ENCODE results near the gene PRRT1B.

DNA sequence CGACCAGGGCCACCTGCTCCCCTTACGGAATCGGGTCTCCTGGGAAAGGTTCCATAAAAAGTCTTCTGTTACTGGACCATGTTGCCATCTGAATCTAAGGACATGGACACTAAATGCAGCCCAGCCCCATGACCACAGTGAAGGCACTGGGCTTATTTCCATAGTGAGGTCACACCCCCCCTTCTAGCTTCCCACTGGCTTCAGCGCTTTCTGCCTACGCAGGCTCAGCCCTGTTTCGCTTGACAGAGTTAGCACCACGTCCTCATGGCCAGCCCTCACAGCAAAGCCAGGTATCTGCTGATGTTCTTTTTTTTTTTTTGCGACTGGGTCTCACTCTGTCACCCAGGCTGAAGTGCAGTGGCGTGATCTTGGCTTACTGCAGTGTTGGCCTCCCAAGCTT lies 28.4 kb upstream of the PRRT1B start:
- TF ChIP-seq, protein P1, sequence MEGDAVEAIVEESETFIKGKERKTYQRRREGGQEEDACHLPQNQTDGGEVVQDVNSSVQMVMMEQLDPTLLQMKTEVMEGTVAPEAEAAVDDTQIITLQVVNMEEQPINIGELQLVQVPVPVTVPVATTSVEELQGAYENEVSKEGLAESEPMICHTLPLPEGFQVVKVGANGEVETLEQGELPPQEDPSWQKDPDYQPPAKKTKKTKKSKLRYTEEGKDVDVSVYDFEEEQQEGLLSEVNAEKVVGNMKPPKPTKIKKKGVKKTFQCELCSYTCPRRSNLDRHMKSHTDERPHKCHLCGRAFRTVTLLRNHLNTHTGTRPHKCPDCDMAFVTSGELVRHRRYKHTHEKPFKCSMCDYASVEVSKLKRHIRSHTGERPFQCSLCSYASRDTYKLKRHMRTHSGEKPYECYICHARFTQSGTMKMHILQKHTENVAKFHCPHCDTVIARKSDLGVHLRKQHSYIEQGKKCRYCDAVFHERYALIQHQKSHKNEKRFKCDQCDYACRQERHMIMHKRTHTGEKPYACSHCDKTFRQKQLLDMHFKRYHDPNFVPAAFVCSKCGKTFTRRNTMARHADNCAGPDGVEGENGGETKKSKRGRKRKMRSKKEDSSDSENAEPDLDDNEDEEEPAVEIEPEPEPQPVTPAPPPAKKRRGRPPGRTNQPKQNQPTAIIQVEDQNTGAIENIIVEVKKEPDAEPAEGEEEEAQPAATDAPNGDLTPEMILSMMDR (IDR thresholded peaks at IDR 0.05) = no peak
- TF ChIP-seq POLR2AphosphoS5 (IDR thresholded peaks at IDR 0.05) (no peak), POLR2A (IDR thresholded peaks at IDR 0.05) (no peak), EP300 (IDR thresholded peaks at IDR 0.05; ENCODE audit: low read depth) (no peak)

Measured in transverse colon (tissue), 4 donors.